ENCODE data around the gene C6orf136. TPM values are rescaled to one million over a fixed set of nuclear protein-coding genes. Genes with fewer than 3 reads are reported as not detected.

The C6orf136 gene
- total RNA-seq, 1 donor from 2014 or later = 17.2 TPM

DNA sequence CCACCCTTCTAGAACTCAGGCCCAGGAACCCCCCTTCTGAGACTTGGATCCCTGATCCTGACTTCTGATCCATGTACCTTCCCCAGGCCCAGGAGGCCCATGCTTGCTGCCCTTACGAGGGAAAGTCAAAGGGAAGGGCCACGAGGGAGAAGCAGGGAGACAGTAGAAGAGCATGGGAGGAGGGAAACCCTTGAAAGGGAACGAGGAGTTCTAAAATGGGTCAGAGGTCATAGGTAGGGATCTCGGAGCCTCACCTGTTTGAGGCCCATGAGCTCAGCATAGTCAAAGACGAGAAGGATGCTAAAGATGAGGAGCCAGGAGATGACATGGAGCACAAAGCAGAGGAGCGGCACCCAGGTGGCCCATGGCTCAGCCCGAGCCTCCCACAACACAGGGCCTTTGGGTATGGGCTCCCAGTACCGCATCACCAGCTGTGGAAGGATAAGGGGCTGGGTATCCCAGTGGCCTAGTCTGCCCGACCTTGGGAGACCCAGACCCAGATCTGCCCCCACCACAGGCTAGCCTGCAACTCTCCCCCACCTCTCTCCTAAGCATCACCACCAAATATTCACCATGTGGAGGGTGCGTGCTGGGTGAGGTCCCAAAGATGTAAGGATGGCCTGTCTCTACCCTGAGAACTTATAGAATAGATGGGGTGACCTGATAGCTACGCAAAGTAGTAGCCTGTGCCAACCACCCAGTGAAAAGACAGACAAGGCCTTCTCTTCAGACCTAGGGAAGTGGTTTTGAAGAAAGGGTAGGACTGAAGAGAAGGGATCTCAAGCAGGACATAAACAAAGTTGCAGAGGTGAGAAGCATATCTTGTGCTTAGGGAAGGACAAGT lies 42.3 kb downstream of the C6orf136 start:
- Mint-ChIP-seq H3K27me3 (ENCODE audit: unreplicated experiment) (no peaks in the 10 kb centered on the region), H3K4me3 (ENCODE audit: unreplicated experiment) (peak overlapping the region; percentile 90)

DNA sequence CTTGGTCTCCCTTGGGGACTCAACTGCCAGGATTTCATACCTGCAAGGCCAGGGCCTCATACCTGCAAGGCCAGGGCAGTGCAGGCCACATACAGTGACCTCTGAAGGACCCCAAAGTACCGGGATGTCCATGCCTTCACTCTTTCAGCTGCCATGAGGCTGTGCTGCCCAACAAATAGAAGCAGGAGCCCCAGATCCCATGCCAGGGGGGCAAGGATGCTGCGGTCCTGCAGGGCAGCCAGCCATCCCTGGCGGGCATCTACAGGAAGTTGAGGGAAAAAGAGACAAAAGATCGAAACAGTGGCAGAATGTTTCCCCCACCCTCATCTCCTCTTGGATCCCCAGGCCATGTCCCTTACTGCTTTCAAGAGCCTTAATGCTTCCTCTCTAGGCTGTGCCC lies 43.1 kb downstream of the C6orf136 start:
- peaks cover 51% of the 10 kb centered on the region for H3K4me1 Mint-ChIP-seq (ENCODE audit: unreplicated experiment)
- no peaks in the 10 kb centered on the region for H3K27me3 Mint-ChIP-seq (ENCODE audit: unreplicated experiment)
- H3K9me3 Mint-ChIP-seq (ENCODE audit: unreplicated experiment) = no peaks in the 10 kb centered on the region
- peak overlapping the region; percentile 97 for H3K27ac Mint-ChIP-seq (ENCODE audit: unreplicated experiment)
- peaks cover 8% of the 10 kb centered on the region for H3K36me3 Mint-ChIP-seq (ENCODE audit: unreplicated experiment)
- H3K4me3 Mint-ChIP-seq (ENCODE audit: unreplicated experiment) = peak overlapping the region; percentile 90
- TF ChIP-seq, protein P1, sequence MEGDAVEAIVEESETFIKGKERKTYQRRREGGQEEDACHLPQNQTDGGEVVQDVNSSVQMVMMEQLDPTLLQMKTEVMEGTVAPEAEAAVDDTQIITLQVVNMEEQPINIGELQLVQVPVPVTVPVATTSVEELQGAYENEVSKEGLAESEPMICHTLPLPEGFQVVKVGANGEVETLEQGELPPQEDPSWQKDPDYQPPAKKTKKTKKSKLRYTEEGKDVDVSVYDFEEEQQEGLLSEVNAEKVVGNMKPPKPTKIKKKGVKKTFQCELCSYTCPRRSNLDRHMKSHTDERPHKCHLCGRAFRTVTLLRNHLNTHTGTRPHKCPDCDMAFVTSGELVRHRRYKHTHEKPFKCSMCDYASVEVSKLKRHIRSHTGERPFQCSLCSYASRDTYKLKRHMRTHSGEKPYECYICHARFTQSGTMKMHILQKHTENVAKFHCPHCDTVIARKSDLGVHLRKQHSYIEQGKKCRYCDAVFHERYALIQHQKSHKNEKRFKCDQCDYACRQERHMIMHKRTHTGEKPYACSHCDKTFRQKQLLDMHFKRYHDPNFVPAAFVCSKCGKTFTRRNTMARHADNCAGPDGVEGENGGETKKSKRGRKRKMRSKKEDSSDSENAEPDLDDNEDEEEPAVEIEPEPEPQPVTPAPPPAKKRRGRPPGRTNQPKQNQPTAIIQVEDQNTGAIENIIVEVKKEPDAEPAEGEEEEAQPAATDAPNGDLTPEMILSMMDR (IDR thresholded peaks at IDR 0.05) = no peak
- DNase-seq (ENCODE audit: extremely low spot score, unreplicated experiment) = no peak

More for the DNA sequence above, 42.3 kb downstream of the C6orf136 start:
- Mint-ChIP-seq H3K36me3 (ENCODE audit: unreplicated experiment) (peaks cover 12% of the 10 kb centered on the region), H3K27ac (ENCODE audit: unreplicated experiment) (peak overlapping the region; percentile 97), H3K4me1 (ENCODE audit: unreplicated experiment) (peaks cover 51% of the 10 kb centered on the region), H3K9me3 (ENCODE audit: unreplicated experiment) (no peaks in the 10 kb centered on the region)
- no peak for DNase-seq (ENCODE audit: extremely low spot score, unreplicated experiment)
- TF ChIP-seq, protein P1 (IDR thresholded peaks at IDR 0.05) = no peak

GRCh38 chr6:30690403-30691207 lies 43.7 kb downstream of the C6orf136 start, which contains the start of gene NRM:
TSS of gene NRM (minus strand) at chr6:30690984. CDS start at chr6:30690974, 10 bp downstream.
- H3K4me1 Mint-ChIP-seq (ENCODE audit: unreplicated experiment) = peaks cover 51% of the 10 kb centered on the region
- H3K27ac Mint-ChIP-seq (ENCODE audit: unreplicated experiment) = peak within 1 kb of the TSS; percentile 97
- TF ChIP-seq, protein P1 (IDR thresholded peaks at IDR 0.05) = no peak
- H3K36me3 Mint-ChIP-seq (ENCODE audit: unreplicated experiment) = peaks cover 1% of the 10 kb centered on the region
- peak within 1 kb of the TSS; percentile 90 for H3K4me3 Mint-ChIP-seq (ENCODE audit: unreplicated experiment)
- no peaks in the 10 kb centered on the region for H3K27me3 Mint-ChIP-seq (ENCODE audit: unreplicated experiment)
- DNase-seq (ENCODE audit: extremely low spot score, unreplicated experiment) = peak; percentile 94
- no peaks in the 10 kb centered on the region for H3K9me3 Mint-ChIP-seq (ENCODE audit: unreplicated experiment)

DNA sequence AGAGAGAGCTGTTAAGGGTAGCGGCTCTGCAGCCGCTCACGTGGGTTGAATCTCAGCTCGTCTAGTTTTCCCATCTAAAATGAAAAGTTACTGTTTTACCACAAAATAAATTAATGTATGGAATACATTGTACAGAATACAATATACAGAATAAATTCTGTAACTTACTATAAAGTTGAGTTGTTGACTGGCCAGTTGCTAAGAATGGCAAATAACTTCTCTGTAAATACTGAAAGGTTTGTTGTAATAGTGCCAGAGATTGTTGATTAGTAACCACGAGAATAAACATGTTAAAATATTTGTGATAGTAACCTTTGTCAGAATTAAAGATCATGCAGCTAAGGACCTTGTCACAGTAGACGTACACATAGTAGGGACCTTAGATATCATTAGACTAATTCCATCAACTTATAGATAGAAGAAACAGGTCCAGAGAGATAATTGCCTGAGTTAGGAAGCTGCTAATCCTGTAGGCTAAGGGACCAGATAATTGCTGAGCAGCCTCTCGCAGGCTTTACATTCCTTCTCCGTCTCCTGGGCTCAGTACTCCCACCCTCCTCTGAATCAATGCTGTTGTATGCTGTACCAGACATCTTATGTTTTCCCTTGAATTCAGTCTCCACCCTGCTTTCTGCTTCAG lies 44.4 kb downstream of the C6orf136 start:
- TF ChIP-seq, protein P1 (IDR thresholded peaks at IDR 0.05) = no peak
- no peaks in the 10 kb centered on the region for H3K9me3 Mint-ChIP-seq (ENCODE audit: unreplicated experiment)
- no peaks in the 10 kb centered on the region for H3K36me3 Mint-ChIP-seq (ENCODE audit: unreplicated experiment)
- no peaks in the 10 kb centered on the region for H3K27me3 Mint-ChIP-seq (ENCODE audit: unreplicated experiment)
- peaks cover 54% of the 10 kb centered on the region for H3K4me1 Mint-ChIP-seq (ENCODE audit: unreplicated experiment)
- peak overlapping the region; percentile 93 for H3K27ac Mint-ChIP-seq (ENCODE audit: unreplicated experiment)
- peak overlapping the region; percentile 90 for H3K4me3 Mint-ChIP-seq (ENCODE audit: unreplicated experiment)
- DNase-seq (ENCODE audit: extremely low spot score, unreplicated experiment) = no peak

Measured in osteocyte (in vitro differentiated cells).